ENCODE measurements around the gene HES3.

The HES3 gene

DNA sequence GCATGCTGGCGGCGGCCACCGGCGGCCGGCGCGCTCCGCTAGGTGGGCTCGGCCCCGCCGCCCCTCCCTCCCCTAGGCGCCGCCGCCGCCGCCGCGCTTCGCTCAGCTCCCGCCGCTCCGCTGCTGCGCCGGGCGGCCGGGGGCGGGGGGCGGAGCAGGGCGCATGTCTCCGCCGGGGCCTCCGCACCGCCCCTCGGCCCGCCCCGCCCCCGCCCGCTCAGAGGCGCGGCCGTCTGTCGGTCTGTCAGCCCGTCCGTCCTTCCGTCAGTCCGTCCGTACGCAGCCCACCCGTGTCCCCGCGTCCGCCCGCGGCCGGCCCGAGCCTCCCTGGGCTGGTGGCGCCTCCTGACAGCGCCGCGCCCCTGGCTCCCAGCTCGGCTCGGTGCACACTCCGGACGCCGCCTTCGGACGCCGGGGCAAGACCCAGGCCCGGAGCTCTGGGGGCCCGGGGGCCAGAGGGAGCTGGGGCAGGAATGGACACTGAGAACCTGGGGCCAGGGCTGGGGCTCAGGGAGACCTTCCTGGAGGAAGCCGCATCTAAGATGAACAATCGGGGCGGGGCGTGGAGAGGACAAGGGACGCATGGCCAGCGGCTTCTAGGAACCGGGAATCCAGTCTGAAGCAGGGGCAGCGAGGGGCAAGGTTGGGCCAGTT, 17.1 kb downstream of the HES3 start, which contains the start of gene GPR153:
Gene GPR153 (minus strand): TSS at position 138 of the 654 bp plus-strand sequence. CDS start 6,193 bp downstream, outside the sequence.
- no peak for DNase-seq (ENCODE audit: low read depth in 3 of 3)

DNA sequence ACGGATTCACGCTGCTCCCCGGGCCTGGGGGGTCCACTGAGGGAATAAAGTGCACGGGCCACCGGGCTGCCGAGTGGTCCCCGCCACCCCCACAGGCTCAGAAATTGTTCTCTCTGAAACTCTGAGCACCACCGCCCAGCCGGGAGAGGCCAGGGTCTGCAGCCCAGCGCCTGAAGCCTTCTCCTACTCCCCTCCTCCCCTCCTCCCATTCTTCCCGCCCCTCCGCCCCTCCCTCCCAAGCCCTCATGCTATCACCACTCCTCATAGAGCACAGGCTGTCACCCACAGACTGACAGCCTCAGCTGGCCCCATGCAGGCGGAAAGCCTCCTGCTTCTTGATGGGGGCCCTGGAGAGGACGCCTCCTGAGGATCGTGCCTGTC, 17.6 kb downstream of the HES3 start:
- DNase-seq (ENCODE audit: low read depth in 3 of 3), result no peak

DNA sequence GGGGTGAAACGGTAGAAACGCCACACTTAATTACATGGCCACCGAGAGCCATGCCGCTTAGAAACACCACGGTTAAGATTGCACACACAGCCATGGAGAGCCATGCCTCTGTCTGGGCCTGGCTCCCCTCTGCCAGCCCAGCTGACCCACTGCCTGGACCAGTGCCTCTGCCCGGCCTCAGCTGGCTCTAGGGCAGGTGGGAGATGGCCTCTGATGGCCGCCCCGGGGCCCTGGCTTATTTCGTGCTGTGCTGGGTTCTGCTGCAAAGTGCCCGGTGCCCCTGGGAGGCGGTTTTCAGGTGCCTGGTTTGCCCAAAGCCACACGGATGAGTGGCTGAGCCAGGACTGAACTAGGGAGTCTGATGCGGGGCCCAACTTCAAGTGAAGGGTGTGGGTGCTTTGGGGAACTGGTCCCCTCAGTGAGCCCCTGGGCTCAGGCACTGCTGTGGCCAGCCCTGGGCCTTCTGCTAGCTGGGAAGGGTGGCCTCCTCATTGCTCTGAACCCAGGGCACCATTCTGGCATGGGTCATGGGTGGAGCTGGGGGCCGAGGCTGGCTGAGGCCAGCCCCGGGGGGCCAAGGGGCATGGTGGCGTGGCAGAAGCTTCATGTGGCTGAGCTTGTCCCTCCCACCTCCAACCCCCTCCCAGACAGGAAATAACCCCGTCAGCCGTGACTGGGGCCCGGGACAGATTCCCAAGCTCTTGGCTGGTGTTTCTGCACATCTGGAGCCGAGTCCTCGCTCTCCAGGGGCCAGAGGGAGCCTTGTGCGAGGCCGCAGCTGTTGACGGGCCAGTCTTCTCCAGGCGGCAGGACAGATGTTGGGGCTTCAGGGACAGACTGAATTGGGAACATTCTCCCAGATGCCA, 18.8 kb downstream of the HES3 start:
- no peak for DNase-seq (ENCODE audit: low read depth in 3 of 3)

GRCh38 chr1:6263716-6264115, 19.7 kb downstream of the HES3 start:
- no peak for DNase-seq (ENCODE audit: low read depth in 3 of 3)

- no peak for DNase-seq (ENCODE audit: low read depth in 3 of 3)
Observed at GRCh38 chr1:6265151-6265550, 21.2 kb downstream of the HES3 start.

DNA sequence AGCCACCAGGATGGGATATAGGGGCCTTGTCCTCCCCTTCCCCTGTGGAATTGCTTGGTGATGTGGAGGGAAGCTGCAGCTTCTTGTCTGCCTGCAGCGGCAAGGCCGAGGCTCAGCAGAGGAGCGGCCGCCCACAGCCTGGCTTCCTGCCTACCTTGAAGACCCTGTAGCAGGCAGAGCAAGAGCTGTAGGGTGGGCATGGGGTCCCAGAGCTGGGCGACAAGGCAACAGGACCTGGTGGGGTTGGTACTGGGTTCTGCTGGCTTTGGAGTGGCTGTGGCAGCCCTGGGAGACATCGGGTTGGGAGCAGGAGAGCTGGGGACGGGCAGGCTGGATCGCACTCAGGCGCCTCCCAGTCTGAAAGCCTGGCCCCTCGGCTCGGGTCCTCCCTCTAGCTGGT, 22.7 kb downstream of the HES3 start:
- DNase-seq (ENCODE audit: low read depth in 3 of 3), result no peak

- no peak for DNase-seq (ENCODE audit: low read depth in 3 of 3)
Observed at GRCh38 chr1:6267686-6268322, 23.8 kb downstream of the HES3 start.

GRCh38 chr1:6268415-6268814, 24.4 kb downstream of the HES3 start:
- no peak for DNase-seq (ENCODE audit: low read depth in 3 of 3)

- no peak for DNase-seq (ENCODE audit: low read depth in 3 of 3)
Observed at GRCh38 chr1:6269296-6269695, 25.3 kb downstream of the HES3 start.

- DNase-seq (ENCODE audit: low read depth in 3 of 3), result no peak
Observed at GRCh38 chr1:6269720-6270400, 25.9 kb downstream of the HES3 start.

- no peak for DNase-seq (ENCODE audit: low read depth in 3 of 3)
Observed at GRCh38 chr1:6270401-6270800, 26.4 kb downstream of the HES3 start.

GRCh38 chr1:6271006-6271405, 27.0 kb downstream of the HES3 start:
- DNase-seq (ENCODE audit: low read depth in 3 of 3), result no peak

DNA sequence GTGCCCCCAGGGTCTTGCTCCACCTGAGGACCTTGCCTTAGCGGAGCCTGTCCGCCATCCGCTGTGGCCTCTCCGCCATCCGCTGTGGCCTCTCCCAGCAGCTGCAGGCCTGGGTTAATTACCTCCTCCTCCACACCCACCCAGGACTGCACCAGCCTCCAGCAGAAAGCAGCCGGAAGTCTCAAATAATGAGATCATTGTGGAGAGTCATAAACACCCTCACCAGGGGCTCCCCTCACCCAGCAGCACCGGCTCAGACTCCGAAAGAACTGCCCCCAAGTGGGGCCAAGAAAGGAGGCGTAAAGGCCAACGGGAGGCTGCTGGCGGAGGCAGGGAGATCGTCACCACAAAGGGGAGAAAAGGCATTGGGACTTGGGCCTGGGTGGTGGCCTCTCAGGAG, 27.6 kb downstream of the HES3 start:
- no peak for DNase-seq (ENCODE audit: low read depth in 3 of 3)

DNA sequence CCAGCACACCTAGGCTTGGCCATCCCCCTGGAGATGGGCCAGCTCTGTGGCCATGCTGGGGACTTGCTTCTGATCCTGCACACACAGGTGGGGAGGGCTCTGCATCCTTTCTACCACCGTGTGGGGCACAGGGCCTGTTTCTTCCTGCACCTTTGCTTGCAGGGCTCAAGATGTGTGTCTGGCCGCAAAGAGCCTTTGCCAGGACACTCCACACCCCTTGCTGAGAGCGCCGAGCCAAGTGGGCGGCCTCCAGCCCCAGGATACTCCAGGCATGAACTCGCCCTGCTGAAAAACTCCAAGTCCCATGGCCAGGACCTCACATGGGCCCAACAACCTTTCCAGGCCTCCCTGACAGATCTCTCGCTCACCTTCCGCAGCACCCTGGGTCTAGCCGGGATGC, 28.5 kb downstream of the HES3 start:
- DNase-seq (ENCODE audit: low read depth in 3 of 3), result no peak

DNA sequence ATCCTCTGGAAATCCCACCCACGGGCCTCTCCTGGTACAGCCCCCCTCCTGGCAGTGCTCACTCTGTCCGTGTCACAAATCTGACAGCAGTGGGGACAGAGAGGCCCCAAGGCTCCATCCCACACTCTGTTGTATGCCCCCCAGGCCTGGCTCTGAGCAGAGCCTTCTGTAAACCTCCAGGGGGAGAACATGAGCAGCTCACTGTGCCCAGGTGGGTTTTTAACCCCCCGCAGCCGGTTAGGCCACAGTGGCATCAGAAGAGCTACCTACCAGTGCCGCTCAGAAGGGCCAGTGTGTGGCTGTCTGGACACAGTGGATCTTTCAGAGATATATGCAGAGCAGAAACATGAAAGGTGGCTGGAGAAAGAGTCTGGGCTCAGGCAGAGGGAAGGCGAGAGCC, 28.9 kb downstream of the HES3 start:
- DNase-seq (ENCODE audit: low read depth in 3 of 3), result no peak

DNA sequence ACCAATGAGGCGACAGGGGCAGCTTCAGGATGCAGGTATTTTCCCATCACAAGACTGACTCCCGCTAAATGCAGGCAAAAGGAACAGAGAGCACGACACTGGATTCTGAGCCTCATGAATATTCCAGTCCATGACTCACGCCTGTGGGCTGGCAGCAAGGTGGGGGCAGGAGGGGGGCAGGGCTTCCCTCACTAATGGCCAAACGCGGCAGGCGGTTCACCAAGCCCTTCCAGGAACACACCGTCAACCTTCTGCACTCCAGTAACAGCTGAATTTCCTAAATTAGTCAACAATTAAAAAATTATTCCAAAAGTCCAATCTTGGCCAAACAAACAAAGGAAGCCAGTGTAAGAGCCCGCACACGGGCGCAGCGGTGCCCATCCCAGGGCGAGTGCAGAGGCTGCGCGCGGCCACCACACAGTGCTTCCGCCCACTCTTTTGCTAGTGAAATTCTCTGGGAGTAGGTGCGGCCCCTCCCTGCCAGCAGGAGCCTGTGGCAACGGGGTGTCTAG, 29.5 kb downstream of the HES3 start:
- no peak for DNase-seq (ENCODE audit: low read depth in 3 of 3)

DNA sequence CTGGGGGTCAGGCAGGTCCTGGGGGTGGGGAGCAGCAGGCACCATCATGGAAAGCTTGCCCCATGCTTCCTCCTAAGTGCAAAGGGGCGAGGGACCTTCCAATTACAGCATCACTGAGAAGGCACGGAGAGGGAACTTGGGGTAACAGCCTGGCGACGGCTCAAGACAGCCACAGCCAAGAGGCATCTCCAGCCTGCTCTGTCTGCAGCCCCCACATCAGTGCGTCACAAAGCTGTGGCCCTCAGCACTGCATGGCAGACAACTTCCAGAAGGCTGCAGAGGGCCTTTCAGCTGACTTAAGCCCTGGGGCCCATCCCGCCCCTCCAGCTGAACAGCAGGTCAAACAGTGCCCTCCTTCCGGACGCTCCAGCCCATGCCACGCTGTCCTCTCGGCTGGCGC, 30.1 kb downstream of the HES3 start:
- no peak for DNase-seq (ENCODE audit: low read depth in 3 of 3)

DNA sequence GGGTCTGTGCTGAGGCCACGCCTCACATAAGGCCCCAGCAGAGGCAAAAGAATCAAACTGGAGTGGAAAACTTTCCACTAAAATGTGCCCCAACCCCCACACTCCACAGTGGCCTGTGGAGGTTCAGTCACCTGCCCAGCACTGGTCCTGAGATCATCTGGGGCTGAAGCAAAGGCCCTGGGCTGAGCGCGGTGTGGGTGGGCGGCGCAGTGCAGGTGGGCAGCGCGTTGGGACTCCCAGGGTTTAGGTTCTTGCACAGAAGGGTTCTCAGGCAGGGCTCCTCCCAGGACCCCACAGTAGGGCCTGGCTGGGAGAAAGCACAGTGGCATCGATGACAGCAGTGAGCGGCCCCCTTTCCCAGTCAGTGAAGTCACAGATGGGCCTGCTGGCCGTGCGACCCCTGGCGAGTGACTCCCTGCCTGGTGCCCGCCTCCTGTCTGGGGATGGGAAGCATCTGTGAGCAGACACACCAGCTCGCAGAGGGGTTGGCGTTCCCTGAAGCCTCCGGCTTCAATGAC, 30.7 kb downstream of the HES3 start:
- DNase-seq (ENCODE audit: low read depth in 3 of 3), result no peak

DNA sequence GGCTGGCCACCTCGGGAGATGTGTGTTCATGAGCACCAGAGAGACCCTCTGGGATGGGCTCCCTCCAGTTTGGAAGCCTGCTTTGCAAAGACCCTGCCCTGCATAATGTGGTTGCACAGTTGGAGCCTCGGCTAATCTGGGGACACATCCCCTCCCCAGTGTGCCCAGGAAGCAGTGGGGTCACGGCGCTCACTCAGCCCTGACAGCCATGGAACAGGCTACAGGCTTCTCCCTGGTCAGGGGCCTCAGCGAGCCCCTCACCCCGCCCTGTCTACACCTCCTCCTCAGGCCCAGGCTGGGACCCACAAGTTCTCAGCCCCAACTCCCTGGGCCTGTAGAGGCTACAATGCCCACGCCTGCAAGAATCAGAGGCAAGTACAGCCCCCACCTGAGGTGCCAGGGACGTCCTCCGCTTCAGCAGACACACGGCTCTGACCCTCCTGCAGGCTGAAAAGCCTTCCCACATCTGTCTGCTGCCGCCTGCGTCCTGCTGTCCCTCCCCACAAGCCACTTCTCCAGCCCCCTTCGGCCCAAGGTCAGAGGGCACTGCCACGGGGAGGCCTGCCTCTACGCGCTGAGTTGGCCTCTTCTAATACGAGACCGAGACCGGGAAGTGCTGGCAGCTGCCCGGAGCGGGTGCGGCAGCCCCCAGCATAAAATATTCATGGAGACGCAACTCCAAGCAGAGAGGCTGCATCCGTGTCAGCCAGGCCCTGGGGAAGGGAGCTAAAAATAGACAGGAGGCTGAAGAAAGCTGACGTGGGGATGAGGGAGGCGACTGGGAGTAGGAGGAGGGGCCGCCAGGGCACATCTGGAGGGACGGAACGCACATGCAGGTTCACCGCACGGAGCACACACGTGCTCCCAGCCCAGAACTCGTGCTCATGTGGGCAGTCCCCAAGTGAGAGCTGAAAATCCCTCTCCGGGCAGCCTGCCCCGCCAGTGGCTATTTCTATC, 32.1 kb downstream of the HES3 start:
- no peak for DNase-seq (ENCODE audit: low read depth in 3 of 3)

GRCh38 chr1:6276811-6277555, 33.0 kb downstream of the HES3 start:
- no peak for DNase-seq (ENCODE audit: low read depth in 3 of 3)
